Psoas muscle (tissue), 8 donors: ENCODE measurements around the gene SNX11. TPM values are rescaled to one million over a fixed set of nuclear protein-coding genes. Genes with fewer than 3 reads are reported as not detected.

Source experiments
- ATAC-seq, 4 donors: fragments of 200-7000 bp; cut with Tn5 transposase; one replicate each; pipeline ENCODE4 v1.9.1; 2020; ENCODE audit warnings: moderate library complexity in 3 of 4, mild to moderate bottlenecking in 2 of 4
- DNase-seq, 2 donors: peaks; one replicate each; pipeline ENCODE4 v3.0.0-alpha.2; 2020
- H3K27ac ChIP-seq: fragments of 200-600 bp; one replicate; pipeline ENCODE4 v1.8.0; 2022
- H3K27me3 ChIP-seq, 3 donors: fragments of 200-600 bp in 1 of 3; one replicate each; pipeline versions ENCODE4 v1.6.1 to v1.8.0; 2013 to 2022; ENCODE audit warnings: low read length in 2 of 3, mild to moderate bottlenecking in 2 of 3, moderate library complexity in 1 of 3; ENCODE audit not compliant: insufficient read depth in 3 of 3
- H3K36me3 ChIP-seq, 2 donors: fragments of 200-600 bp in 1 of 2; one replicate each; pipeline versions ENCODE4 v1.6.1 to v1.8.0; 2013 to 2022; ENCODE audit warnings: low read depth in 1 of 2, mild to moderate bottlenecking in 1 of 2, moderate library complexity in 1 of 2; ENCODE audit not compliant: insufficient read depth in 1 of 2
- H3K4me1 ChIP-seq: fragments of 200-600 bp; one replicate; pipeline ENCODE4 v1.8.0; 2022
- H3K4me3 ChIP-seq: fragments of 200-600 bp; one replicate; pipeline ENCODE4 v1.8.0; 2022; ENCODE audit warnings: mild to moderate bottlenecking
- H3K9me3 ChIP-seq: fragments of 200-600 bp; one replicate; pipeline ENCODE4 v1.8.0; 2022
- CTCF ChIP-seq: fragments of 200-600 bp; IDR thresholded peaks from one replicate; pipeline ENCODE4 v1.8.0; 2022; ENCODE audit warnings: antibody characterized with exemption
- WGBS, 3 donors: extraction: QIAGEN DNeasy Blood & Tissue Kit; methylation state at CpG; one replicate each; pipeline versions ENCODE4 v1.1.6 to v1.1.7; 2013; 5-methylcytosine and 5-hydroxymethylcytosine counted together
- intact Hi-C, 2 donors: fragments of 100-400 bp; cut with DNase I; formaldehyde crosslinking; loops; one replicate each; pipeline versions ENCODE4 v1.11.0 to v1.14.2; 2022
- polyA plus RNA-seq, 3 donors: library from polyadenylated mRNA; stranded (reverse); fragments of 200-250 nt; gene quantifications; one replicate each; pipeline ENCODE4 v1.2.3, GENCODE V29; 2013
- total RNA-seq, 4 donors: library from RNA; stranded (reverse); fragmentation: NEBNext Ultra II Directional in 2 of 4; extraction: Animal tissue kit (Norgen Biotek cat#: 25700) in 2 of 4; gene quantifications; one replicate each; pipeline versions ENCODE4 v1.2.1 to v1.2.4, GENCODE V29; 2021 to 2023
- donor health status: healthy with polysubstance abuse.
- donor health status: DM: no; HTN: no; CAD: no; lungs with moderate emphysema.
- donor health status: Bipolar disorder and iron deficiency.
- donor health status: healthy.
- donor health status: DM: yes; HTN: yes; CAD: no.
- donor health status: DM: no; HTN: no; CAD: no.
- donor health status: DM: no; HTN: no; CAD: no.
- donor health status: DM: yes; HTN: yes; CAD: no.

SNX11 gene
- total and polyA plus RNA-seq, 7 donors, result 10.0 to 27.0 (median 14.5) TPM

- intact Hi-C loops, result no loop called here
These were observed 12.0 kb upstream of the SNX11 start for GRCh38 chr17:48095611-48096010.

GRCh38 chr17:48100160-48100559 is 7.4 kb upstream of the SNX11 start:
- DNase-seq (no peak), ATAC-seq (no peak)
- H3K27ac ChIP-seq, result peak overlapping the region; percentile 86
- H3K27me3 ChIP-seq, result no peaks in the 10 kb centered on the region
- WGBS, 3 donors, result 39 to 43% (median 42%) methylated on average over 10 of the region's 10 CpGs
- intact Hi-C loops, result no loop called here
- H3K4me1 ChIP-seq, result peaks cover 8% of the 10 kb centered on the region
- H3K4me3 ChIP-seq, result peak overlapping the region; percentile 99
- peaks cover 4% of the 10 kb centered on the region for H3K9me3 ChIP-seq
- TF ChIP-seq CTCF, result no peak
- H3K36me3 ChIP-seq, result peaks cover 0 to 13% of the 10 kb centered on the region in 2 donors

More at GRCh38 chr17:48095611-48096010, 12.0 kb upstream of the SNX11 start:
- Histone ChIP-seq H3K9me3 (no peaks in the 10 kb centered on the region), H3K27ac (no peak overlapping the region), H3K4me1 (peaks cover 7% of the 10 kb centered on the region), H3K4me3 (no peak overlapping the region), H3K27me3 (no peaks in the 10 kb centered on the region), H3K36me3 (peaks cover 0 to 13% of the 10 kb centered on the region in 2 donors)
- DNase-seq (no peak), ATAC-seq (no peak)
- WGBS, 3 donors, result 84 to 91% (median 87%) methylated on average over 4 of the region's 4 CpGs
- TF ChIP-seq CTCF, result no peak

- peak overlapping the region; percentile 86 for H3K27ac ChIP-seq
- H3K9me3 ChIP-seq, result peaks cover 4% of the 10 kb centered on the region
- H3K27me3 ChIP-seq, result no peaks in the 10 kb centered on the region
- peaks cover 8% of the 10 kb centered on the region for H3K4me1 ChIP-seq
- peak overlapping the region; percentile 99 for H3K4me3 ChIP-seq
- no peak for TF ChIP-seq CTCF
- DNase-seq (peak in 1 of 2 donors; percentile 54), ATAC-seq (peak; percentile 15 to 31 (median 25))
- WGBS, 3 donors, result 0 to 1% (median 0%) methylated on average over 23 of the region's 23 CpGs
- intact Hi-C loops, result no loop called here
- H3K36me3 ChIP-seq, result peaks cover 0 to 9% of the 10 kb centered on the region in 2 donors
These were observed 7.0 kb upstream of the SNX11 start for GRCh38 chr17:48100591-48101011.

- H3K4me1 ChIP-seq, result peaks cover 8% of the 10 kb centered on the region
- 0 to 1% (median 0%) methylated on average over 63 to 79 of the region's 79 CpGs for WGBS, 3 donors
- peak; percentile 98 to 99 (median 99) for ATAC-seq
- no peaks in the 10 kb centered on the region for H3K27me3 ChIP-seq
- H3K27ac ChIP-seq, result peak within 1 kb of the TSS; percentile 86
- DNase-seq, result peak; percentile 95 to 96
- H3K9me3 ChIP-seq, result peaks cover 4% of the 10 kb centered on the region
- intact Hi-C loops, result no loop called here
- peaks cover 0 to 4% of the 10 kb centered on the region in 2 donors for H3K36me3 ChIP-seq
- TF ChIP-seq CTCF, result no peak
- peak within 1 kb of the TSS; percentile 99 for H3K4me3 ChIP-seq
These were observed 6.4 kb upstream of the SNX11 start, which contains the start of gene CBX1 for GRCh38 chr17:48101012-48101720. Gene CBX1 (minus strand): TSS chr17:48101478. CDS start chr17:48077004, 24,474 bp downstream.
